IPS DF 4.7 (cell line): Measurements from ENCODE around the gene KRT77.
"Not testable (repeated sequence)": the region's sequence is repeated elsewhere in the genome, so short reads cannot be mapped to it uniquely, and the experiment has no call there.

ENCODE experiments used
- DNase-seq: peaks from one replicate; pipeline ENCODE4 v3.0.0-alpha.2; 2013; ENCODE audit warnings: low spot score; ENCODE audit errors: extremely low read depth

Gene KRT77

GRCh38 chr12:52677126-52677525 is 26.2 kb downstream of the KRT77 start:
- DNase-seq, result no peak

DNA sequence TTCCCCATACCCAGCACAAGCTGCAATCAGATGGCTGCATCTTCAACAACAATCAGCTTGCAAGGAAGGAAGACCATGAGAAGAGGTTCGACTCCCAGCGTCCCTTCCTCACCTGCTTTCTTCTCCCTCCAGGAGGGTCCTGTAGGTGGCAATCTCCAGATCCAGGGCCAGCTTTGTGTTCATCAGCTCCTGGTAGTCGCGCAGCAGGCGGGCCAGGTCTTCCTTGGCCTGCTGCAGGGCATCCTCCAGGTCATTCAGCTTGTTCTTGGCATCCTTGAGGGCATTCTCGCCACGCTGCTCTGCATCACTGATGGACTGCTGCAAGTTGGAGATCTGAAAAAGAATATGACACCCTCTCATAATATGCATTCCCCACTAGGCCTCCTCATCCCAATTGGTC is 27.2 kb downstream of the KRT77 start:
- DNase-seq, result no peak

DNA sequence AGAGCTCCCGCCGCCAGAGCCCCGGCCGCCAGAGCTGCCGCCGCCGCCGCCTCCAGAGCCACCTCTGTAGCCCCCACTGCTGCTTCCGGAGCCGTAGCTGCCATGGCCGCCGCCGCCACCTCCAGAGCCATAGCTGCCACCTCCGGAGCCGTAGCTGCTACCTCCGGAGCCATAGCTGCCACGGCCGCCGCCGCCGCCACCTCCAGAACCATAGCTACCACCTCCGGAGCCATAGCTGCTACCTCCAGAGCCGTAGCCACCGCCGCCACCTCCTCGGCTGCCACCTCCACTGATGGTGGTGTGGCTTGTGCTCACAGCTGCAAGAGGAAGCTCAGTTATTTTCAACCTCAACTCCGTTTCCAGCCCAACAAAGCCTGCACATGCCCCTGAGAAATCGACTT is 28.0 kb downstream of the KRT77 start:
- no peak for DNase-seq

DNA sequence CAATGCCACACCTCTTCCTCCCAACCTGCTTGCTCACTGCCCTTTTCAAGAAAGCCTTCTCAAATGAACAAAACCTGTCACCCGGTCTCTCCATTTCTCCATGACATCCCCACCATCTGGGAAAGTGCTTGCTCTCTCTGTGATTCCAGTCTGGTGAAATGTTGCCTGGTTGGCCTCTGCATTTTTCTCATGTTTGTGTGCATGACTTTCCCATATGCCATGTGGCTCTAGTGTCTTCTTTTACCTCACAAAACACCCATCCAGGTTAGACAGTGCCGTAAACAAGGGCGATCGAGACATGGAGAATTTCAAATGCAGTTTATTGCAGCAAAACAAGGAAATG is 28.9 kb downstream of the KRT77 start:
- DNase-seq, result no peak

- no peak for DNase-seq
Observed at GRCh38 chr12:52673713-52674432, 29.5 kb downstream of the KRT77 start.

GRCh38 chr12:52673217-52673616 is 30.1 kb downstream of the KRT77 start:
- no peak for DNase-seq

DNA sequence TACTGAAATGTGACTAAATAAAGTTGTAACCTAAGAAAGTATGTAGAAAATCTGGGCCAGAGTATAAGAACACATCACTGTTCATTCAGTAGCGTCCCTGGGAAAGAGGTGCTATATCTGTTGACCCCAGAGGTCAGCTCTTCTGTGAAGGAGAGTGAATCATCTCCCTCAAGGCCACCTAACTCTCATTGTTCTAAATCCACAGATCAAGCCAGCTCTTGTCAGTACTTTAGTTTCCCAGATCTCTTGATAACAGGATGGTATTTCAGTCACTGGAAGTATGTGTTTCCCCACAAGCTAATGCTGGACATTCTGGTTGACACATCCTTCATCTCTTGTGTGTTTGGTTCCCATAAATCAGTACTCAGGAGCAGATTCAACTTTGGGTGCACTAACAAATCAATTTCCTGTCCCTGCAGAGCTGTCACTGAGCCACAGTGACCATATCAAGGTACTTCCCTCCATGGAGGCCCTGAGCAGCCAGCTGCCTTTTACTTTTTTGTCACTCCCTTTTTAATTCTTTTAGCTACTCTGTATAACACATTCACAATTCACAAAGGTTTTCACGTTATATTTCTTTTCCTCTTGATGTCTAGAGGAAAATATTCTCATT is 30.9 kb downstream of the KRT77 start:
- no peak for DNase-seq

- no peak for DNase-seq
Observed at GRCh38 chr12:52670961-52671360, 32.4 kb downstream of the KRT77 start.

DNA sequence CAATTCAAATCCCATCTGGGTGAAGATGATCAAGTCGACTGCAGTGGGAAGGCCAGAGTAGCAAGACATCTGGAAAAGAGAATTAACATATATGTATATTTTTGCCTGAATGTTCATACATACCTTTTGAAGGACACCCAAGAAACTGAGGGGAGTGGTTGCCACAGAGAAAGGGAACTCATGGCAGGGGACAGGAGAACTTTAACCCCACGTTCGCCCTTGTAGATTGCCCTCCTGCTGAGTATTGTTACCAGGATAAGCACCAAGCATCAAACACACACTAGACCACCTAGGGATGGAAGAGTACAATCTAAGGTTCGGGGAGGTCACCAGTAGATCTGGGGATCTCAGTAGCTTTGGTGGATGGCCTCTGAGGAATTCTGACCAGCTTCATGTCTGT is 32.8 kb downstream of the KRT77 start:
- no peak for DNase-seq

DNA sequence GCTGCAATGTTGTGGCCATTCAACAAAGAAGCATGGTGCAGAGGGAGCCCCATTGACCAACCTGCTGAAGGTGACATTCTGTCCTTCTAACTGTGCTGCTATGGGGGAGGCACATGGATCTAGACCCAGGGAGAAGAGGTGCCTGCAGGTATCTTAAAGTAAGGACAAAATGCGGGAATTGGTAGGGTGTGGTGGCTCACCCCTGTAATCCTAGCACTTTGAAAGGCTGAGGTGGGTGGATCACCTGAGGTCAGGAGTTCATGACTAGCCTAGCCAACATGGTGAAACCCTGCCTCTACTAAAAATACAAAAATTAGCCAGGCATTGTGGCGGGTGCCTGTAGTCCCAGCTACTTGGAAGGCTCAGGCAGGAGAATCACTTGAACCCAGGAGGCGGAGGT is 33.4 kb downstream of the KRT77 start:
- not testable (repeated sequence) for DNase-seq

DNA sequence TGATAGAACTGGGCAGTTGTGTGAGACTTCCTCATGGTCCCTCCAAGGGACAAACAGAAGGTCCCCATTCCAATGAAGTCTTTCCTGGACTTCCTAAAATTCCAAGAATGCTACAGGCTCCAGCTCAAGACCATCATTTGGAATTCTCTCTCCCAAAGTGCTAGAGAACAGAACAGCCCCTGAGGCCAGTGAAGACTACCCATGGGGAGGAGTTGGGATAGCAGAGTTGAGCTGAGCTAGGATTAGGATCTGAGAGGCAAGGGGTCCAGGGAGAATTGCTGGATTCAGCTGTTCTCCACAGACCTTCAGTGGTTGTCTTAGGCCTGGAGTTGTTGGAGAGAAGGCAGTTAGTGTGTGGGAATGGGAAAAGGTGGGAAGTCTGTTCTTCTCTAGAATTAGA is 33.9 kb downstream of the KRT77 start:
- DNase-seq, result no peak

GRCh38 chr12:52667931-52668330 is 35.4 kb downstream of the KRT77 start:
- no peak for DNase-seq

- DNase-seq, result no peak
Observed at GRCh38 chr12:52667509-52667908, 35.8 kb downstream of the KRT77 start.

DNA sequence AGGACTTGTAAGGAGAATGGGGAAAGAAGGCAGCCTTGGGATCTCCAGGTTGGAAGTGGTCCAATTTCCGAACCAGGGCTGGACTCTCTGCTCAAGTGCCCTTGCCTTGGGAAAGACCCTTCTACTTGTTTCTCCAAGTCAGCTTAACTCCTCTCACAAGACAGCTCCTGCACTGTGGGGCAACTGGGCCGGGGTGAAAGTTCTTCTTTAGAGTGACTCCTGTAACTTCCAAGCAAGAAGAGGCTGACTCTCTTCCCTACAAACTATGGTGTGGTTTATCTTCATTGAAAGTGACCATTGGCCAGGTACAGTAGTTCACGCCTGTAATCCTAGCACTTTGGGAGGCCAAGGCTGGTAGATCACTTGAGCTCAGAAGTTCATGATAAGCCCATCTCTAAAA is 36.9 kb downstream of the KRT77 start:
- no peak for DNase-seq

GRCh38 chr12:52663420-52663819 is 39.9 kb downstream of the KRT77 start:
- no peak for DNase-seq

DNA sequence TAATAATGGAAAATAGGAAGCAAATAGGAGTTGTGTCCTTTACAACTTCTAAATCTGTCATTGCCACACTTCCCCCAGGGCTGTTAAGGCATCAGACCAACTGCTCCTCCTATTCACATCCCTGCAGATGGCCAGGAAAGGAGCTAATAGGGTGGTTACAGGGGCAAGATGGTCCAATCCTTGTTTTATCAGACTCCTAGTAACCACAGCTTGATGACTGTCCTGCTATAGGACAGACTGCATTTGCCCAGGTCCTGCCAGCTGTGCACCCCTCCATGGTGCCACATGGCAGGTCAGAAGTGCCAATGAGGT is 40.5 kb downstream of the KRT77 start:
- no peak for DNase-seq

DNA sequence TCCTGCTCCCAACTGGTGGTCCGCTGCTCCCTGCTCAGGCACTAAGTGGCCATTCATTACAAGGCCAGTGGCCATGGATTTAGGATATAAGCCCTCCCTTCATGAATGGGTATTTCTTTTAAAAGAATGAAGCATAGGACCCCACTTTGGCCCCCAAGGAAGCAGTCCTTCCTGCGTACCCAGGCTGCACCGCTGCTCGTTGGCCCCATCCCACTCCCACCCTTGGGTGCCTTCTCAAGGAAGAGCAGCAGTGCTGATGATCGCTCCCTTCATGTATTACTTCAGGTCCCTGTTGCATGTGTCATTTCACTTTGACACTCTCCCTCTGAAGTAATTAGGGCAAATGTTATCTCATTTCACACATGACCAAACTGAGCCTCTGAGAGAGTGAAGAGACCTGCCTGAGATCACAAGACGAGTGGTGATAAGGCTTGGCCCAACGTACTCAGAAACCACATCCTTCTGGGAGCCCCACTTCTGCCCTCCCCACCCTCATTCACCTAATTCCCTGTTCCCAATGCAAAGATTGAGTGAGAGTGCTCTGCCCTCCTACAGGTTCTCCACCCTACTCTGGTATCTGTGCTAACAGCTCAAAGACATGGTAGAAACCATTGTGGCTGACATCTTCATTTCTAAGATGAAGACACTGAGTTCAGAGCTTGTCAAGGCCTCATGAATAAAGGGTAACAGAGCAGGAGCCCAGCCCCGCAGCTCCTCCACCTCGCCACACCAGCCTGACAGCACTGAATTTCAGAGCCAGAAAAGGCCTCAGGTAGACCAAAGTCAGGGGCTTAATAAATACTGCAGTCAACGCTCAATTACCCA is 41.0 kb downstream of the KRT77 start:
- no peak for DNase-seq

DNA sequence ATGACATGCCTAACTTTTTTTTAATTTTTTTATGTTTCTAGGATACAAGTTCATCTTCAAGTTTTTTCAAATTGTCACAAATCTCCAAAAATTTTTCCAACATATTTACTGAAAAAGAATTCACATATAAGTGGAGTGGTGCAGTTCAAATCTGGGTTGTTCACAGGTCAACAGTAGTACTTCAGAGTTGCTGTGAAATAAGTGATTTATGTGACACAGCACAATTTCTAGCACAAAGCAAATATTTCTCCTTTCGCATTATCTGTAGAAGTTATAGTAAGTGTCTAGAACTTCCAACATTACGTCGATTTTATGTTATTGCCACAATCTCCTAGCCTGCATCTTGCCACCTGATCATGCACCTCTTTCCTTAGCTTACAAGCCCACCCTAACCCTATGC is 41.7 kb downstream of the KRT77 start:
- DNase-seq, result no peak

DNA sequence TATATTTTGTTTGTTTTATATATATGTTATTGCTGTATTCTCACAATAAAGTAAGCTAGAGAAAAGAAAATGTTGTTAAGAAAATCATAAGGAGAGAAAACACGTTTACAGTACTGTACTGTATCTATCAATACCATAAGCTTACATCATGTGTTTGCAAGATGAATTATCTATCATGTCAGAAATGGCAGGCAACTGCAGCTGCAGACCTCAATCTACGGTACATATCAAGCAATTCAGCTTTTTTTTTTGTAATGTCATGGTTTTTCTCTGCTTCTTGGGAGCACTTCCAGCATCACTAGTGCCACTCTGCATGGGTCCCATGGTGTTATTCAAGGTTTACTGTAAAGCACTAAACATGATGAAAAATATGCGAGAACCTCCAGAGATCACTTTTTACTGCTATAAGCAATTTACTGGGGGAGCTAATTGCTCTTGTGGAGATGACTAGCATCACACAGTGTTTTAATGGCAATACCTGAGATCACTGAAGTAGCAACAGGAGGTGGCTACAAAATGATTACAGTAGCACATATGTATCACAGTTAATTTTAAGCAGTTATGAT is 42.3 kb downstream of the KRT77 start:
- DNase-seq, result no peak

- no peak for DNase-seq
Observed at GRCh38 chr12:52659951-52660350, 43.4 kb downstream of the KRT77 start.

- DNase-seq, result no peak
Observed at GRCh38 chr12:52659395-52659794, 43.9 kb downstream of the KRT77 start.

GRCh38 chr12:52658196-52658595 is 45.1 kb downstream of the KRT77 start:
- DNase-seq, result no peak
